ENCODE measurements around the gene CDH4.

CDH4 gene

GRCh38 chr20:61445138-61445537, 193.1 kb downstream of the CDH4 start:
- ChIA-PET CTCF (no interaction called here), POLR2A (ENCODE audit: low non-redundant PET) (no interaction called here)
- DNase-seq (ENCODE audit: low spot score): no peak
- no peak for TF ChIP-seq CTCF (conservative IDR thresholded peaks at IDR 0.05; ENCODE audit: low read depth)
- H3K27ac ChIP-seq: no peak overlapping the region

- ChIA-PET POLR2A (ENCODE audit: low non-redundant PET) (no interaction called here), CTCF (no interaction called here)
- TF ChIP-seq CTCF (conservative IDR thresholded peaks at IDR 0.05; ENCODE audit: low read depth): no peak
- DNase-seq (ENCODE audit: low spot score): no peak
- H3K27ac ChIP-seq: no peak overlapping the region
Measured at GRCh38 chr20:61445741-61446140, 193.7 kb downstream of the CDH4 start.

- DNase-seq (ENCODE audit: low spot score): no peak
- ChIA-PET POLR2A (ENCODE audit: low non-redundant PET) (no interaction called here), CTCF (no interaction called here)
- H3K27ac ChIP-seq: no peak overlapping the region
- no peak for TF ChIP-seq CTCF (conservative IDR thresholded peaks at IDR 0.05; ENCODE audit: low read depth)
Measured at GRCh38 chr20:61447952-61448351, 195.9 kb downstream of the CDH4 start.

- CTCF ChIA-PET: no interaction called here
- no peak for DNase-seq (ENCODE audit: low spot score)
- H3K27ac ChIP-seq: no peak overlapping the region
- TF ChIP-seq CTCF (conservative IDR thresholded peaks at IDR 0.05; ENCODE audit: low read depth): no peak
- POLR2A ChIA-PET (ENCODE audit: low non-redundant PET): no interaction called here
Measured at GRCh38 chr20:61448386-61448785, 196.3 kb downstream of the CDH4 start.

GRCh38 chr20:61449057-61449609, 197.1 kb downstream of the CDH4 start:
- no peak for DNase-seq (ENCODE audit: low spot score)
- ChIA-PET POLR2A (ENCODE audit: low non-redundant PET) (no interaction called here), CTCF (no interaction called here)
- no peak overlapping the region for H3K27ac ChIP-seq
- TF ChIP-seq CTCF (conservative IDR thresholded peaks at IDR 0.05; ENCODE audit: low read depth): no peak

GRCh38 chr20:61449916-61450315, 197.9 kb downstream of the CDH4 start:
- ChIA-PET POLR2A (ENCODE audit: low non-redundant PET) (no interaction called here), CTCF (no interaction called here)
- no peak for TF ChIP-seq CTCF (conservative IDR thresholded peaks at IDR 0.05; ENCODE audit: low read depth)
- no peak overlapping the region for H3K27ac ChIP-seq
- DNase-seq (ENCODE audit: low spot score): no peak

GRCh38 chr20:61450549-61450948, 198.5 kb downstream of the CDH4 start:
- no peak overlapping the region for H3K27ac ChIP-seq
- CTCF ChIA-PET: no interaction called here
- TF ChIP-seq CTCF (conservative IDR thresholded peaks at IDR 0.05; ENCODE audit: low read depth): no peak
- DNase-seq (ENCODE audit: low spot score): no peak
- POLR2A ChIA-PET (ENCODE audit: low non-redundant PET): no interaction called here
